ENCODE results near the gene MPIG6B. TPM values are rescaled to one million over a fixed set of nuclear protein-coding genes. Genes with fewer than 3 reads are reported as not detected.

MPIG6B gene
- polyA plus RNA-seq, 3 donors, result 0.09 to 0.75 (median 0.68) TPM

- intact Hi-C loops (cut with micrococcal nuclease), result no loop called here
- no peak overlapping the region for H3K4me3 Mint-ChIP-seq
- Histone ChIP-seq H3K36me3 (replicated peaks in 1 of 2; ENCODE audit: control insufficient read depth in 1 of 2, insufficient read depth in 2 of 2, low read length in 2 of 2) (peaks cover 18 to 50% of the 10 kb centered on the region in 2 donors), H3K4me1 (ENCODE audit: control insufficient read depth in 1 of 2, insufficient read depth in 2 of 2, low read length in 2 of 2) (no peaks in the 10 kb centered on the region), H2AFZ (ENCODE audit: insufficient read depth, low read depth, low read length, poor library complexity, severe bottlenecking) (no peak overlapping the region), H3K27ac (ENCODE audit: low read depth in 1 of 2, low read length in 2 of 2) (no peak overlapping the region), H3K79me2 (ENCODE audit: insufficient read depth, low read length) (no peaks in the 10 kb centered on the region), H3K4me2 (replicated peaks; ENCODE audit: extremely low read depth, low read length, poor library complexity, severe bottlenecking) (no peak overlapping the region), H3K9me3 (replicated peaks in 1 of 2; ENCODE audit: control insufficient read depth in 1 of 2, insufficient read depth in 1 of 2, low read length in 2 of 2) (no peaks in the 10 kb centered on the region), H4K20me1 (ENCODE audit: insufficient read depth, low read length) (no peaks in the 10 kb centered on the region), H3K27me3 (ENCODE audit: control insufficient read depth in 2 of 2, insufficient read depth in 2 of 2, low read length in 2 of 2) (no peaks in the 10 kb centered on the region), H3K9ac (ENCODE audit: insufficient read depth, low read length, poor library complexity, severe bottlenecking) (no peak overlapping the region), H3K4me3 (replicated peaks in 1 of 3; ENCODE audit: low read depth in 2 of 3, low read length in 3 of 3) (no peak overlapping the region)
- TF ChIP-seq, protein P1, sequence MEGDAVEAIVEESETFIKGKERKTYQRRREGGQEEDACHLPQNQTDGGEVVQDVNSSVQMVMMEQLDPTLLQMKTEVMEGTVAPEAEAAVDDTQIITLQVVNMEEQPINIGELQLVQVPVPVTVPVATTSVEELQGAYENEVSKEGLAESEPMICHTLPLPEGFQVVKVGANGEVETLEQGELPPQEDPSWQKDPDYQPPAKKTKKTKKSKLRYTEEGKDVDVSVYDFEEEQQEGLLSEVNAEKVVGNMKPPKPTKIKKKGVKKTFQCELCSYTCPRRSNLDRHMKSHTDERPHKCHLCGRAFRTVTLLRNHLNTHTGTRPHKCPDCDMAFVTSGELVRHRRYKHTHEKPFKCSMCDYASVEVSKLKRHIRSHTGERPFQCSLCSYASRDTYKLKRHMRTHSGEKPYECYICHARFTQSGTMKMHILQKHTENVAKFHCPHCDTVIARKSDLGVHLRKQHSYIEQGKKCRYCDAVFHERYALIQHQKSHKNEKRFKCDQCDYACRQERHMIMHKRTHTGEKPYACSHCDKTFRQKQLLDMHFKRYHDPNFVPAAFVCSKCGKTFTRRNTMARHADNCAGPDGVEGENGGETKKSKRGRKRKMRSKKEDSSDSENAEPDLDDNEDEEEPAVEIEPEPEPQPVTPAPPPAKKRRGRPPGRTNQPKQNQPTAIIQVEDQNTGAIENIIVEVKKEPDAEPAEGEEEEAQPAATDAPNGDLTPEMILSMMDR (IDR thresholded peaks at IDR 0.05), result no peak
- no peaks in the 10 kb centered on the region for H3K9me3 Mint-ChIP-seq
- peaks cover 37 to 56% of the 10 kb centered on the region in 2 donors for H3K36me3 Mint-ChIP-seq
- no peak for DNase-seq
- H3K27me3 Mint-ChIP-seq (ENCODE audit: low read depth in 3 of 3), result peaks cover 1 to 10% (median 1%) of the 10 kb centered on the region in 3 donors
- no peaks in the 10 kb centered on the region for H3K4me1 Mint-ChIP-seq
- no peak overlapping the region for H3K27ac Mint-ChIP-seq
- WGBS (ENCODE audit: insufficient coverage), result 93% methylated on average over 6 of the region's 8 CpGs
These were observed 38.2 kb downstream of the MPIG6B start for GRCh38 chr6:31761343-31761742.

DNA sequence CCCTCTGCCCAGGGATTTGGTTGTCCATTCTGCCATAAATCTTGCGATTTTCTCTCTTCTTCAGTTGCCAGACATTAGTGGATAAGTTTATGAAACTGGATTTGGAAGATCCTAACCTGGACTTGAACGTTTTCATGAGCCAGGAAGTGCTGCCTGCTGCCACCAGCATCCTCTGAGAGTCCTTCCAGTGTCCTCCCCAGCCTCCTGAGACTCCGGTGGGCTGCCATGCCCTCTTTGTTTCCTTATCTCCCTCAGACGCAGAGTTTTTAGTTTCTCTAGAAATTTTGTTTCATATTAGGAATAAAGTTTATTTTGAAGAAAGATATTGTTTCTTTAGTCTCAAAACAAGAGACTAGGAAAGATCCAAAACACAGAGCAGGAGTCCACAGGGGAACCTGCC is 39.2 kb downstream of the MPIG6B start, which contains the start of gene SAPCD1:
TSS of gene SAPCD1 (plus strand) at position 301 of the 400 bp plus-strand sequence. CDS start 399 bp downstream, outside the sequence.
- Histone ChIP-seq H3K27ac (ENCODE audit: low read depth in 1 of 2, low read length in 2 of 2) (no peak within 1 kb of the TSS), H3K4me2 (replicated peaks; ENCODE audit: extremely low read depth, low read length, poor library complexity, severe bottlenecking) (no peak within 1 kb of the TSS), H4K20me1 (ENCODE audit: insufficient read depth, low read length) (no peaks in the 10 kb centered on the region), H3K36me3 (replicated peaks in 1 of 2; ENCODE audit: control insufficient read depth in 1 of 2, insufficient read depth in 2 of 2, low read length in 2 of 2) (peaks cover 18 to 50% of the 10 kb centered on the region in 2 donors), H2AFZ (ENCODE audit: insufficient read depth, low read depth, low read length, poor library complexity, severe bottlenecking) (no peak within 1 kb of the TSS), H3K9ac (ENCODE audit: insufficient read depth, low read length, poor library complexity, severe bottlenecking) (no peak within 1 kb of the TSS), H3K27me3 (ENCODE audit: control insufficient read depth in 2 of 2, insufficient read depth in 2 of 2, low read length in 2 of 2) (no peaks in the 10 kb centered on the region), H3K79me2 (ENCODE audit: insufficient read depth, low read length) (no peaks in the 10 kb centered on the region), H3K4me3 (replicated peaks in 1 of 3; ENCODE audit: low read depth in 2 of 3, low read length in 3 of 3) (no peak within 1 kb of the TSS), H3K9me3 (replicated peaks in 1 of 2; ENCODE audit: control insufficient read depth in 1 of 2, insufficient read depth in 1 of 2, low read length in 2 of 2) (no peaks in the 10 kb centered on the region), H3K4me1 (ENCODE audit: control insufficient read depth in 1 of 2, insufficient read depth in 2 of 2, low read length in 2 of 2) (peaks cover 2% of the 10 kb centered on the region in 2 donors)
- Mint-ChIP-seq H3K4me3 (no peak within 1 kb of the TSS), H3K4me1 (peaks cover 5% of the 10 kb centered on the region), H3K27me3 (ENCODE audit: low read depth in 3 of 3) (peaks cover 1 to 11% (median 1%) of the 10 kb centered on the region in 3 donors), H3K36me3 (peaks cover 37 to 56% of the 10 kb centered on the region in 2 donors), H3K9me3 (no peaks in the 10 kb centered on the region), H3K27ac (peak within 1 kb of the TSS in 5 of 7 donors; percentile 15 to 31 (median 21))
- no peak for DNase-seq
- 67% methylated on average over 1 of the region's 4 CpGs for WGBS (ENCODE audit: insufficient coverage)
- intact Hi-C loops (cut with micrococcal nuclease), result no loop called here
- TF ChIP-seq, protein P1 (IDR thresholded peaks at IDR 0.05), result no peak
